Peyer's patch (tissue), 4 donors: ENCODE data around the gene MBTD1. TPM values are rescaled to one million over a fixed set of nuclear protein-coding genes. Genes with fewer than 3 reads are reported as not detected.
"Not testable (repeated sequence)": the region's sequence is repeated elsewhere in the genome, so short reads cannot be mapped to it uniquely, and the experiment has no call there.

Source experiments
- DNase-seq, 3 donors: peaks; one replicate each; pipeline ENCODE4 v3.0.0-alpha.2; 2017 to 2019
- H3K27ac ChIP-seq, 4 donors: fragments of 200-600 bp; sonication (generic); one replicate each; pipeline ENCODE4 v1.5.1; 2016 to 2019
- H3K27me3 ChIP-seq, 2 donors: fragments of 200-600 bp; sonication (generic); one replicate each; pipeline ENCODE4 v1.5.1; 2019
- H3K36me3 ChIP-seq, 3 donors: fragments of 200-600 bp; sonication (generic); one replicate each; pipeline ENCODE4 v1.5.1; 2016 to 2019
- H3K4me1 ChIP-seq, 4 donors: fragments of 200-600 bp; sonication (generic); one replicate each; pipeline ENCODE4 v1.5.1; 2016 to 2019
- H3K4me3 ChIP-seq, 4 donors: fragments of 200-600 bp; sonication (generic); 1 replicate in 3 of 4; 2 replicates in 1 of 4; pipeline ENCODE4 v1.5.1; 2016 to 2019; ENCODE audit warnings: mild to moderate bottlenecking in 1 of 4
- H3K9me3 ChIP-seq, 4 donors: fragments of 200-600 bp; sonication (generic); one replicate each; pipeline ENCODE4 v1.5.1; 2016 to 2019; ENCODE audit warnings: mild to moderate bottlenecking in 1 of 4
- CTCF ChIP-seq, 6 experiments: fragments of 450-650 bp in 4 of 6; fragments of 200-600 bp in 2 of 6; sonication (generic) in 1 of 6; IDR thresholded peaks; one replicate each; pipeline ENCODE4 v1.5.1; 2017 to 2019; ENCODE audit warnings: antibody characterized with exemption in 6 of 6, mild to moderate bottlenecking in 3 of 6, moderate library complexity in 1 of 6
- POLR2A ChIP-seq, 2 donors: fragments of 450-650 bp; IDR thresholded peaks; one replicate each; pipeline ENCODE4 v1.5.1; 2017; ENCODE audit warnings: antibody characterized with exemption in 2 of 2, mild to moderate bottlenecking in 2 of 2, moderate library complexity in 2 of 2
- total RNA-seq, 4 donors: library from RNA; depleted of rRNA; stranded (reverse); fragments of >200 nt; gene quantifications; one replicate each; pipeline ENCODE4 v1.1.0, GENCODE V29; 2016

Gene MBTD1
- total RNA-seq, 4 donors from 2014 or later: 13.2 to 27.6 (median 24.7) TPM

DNA sequence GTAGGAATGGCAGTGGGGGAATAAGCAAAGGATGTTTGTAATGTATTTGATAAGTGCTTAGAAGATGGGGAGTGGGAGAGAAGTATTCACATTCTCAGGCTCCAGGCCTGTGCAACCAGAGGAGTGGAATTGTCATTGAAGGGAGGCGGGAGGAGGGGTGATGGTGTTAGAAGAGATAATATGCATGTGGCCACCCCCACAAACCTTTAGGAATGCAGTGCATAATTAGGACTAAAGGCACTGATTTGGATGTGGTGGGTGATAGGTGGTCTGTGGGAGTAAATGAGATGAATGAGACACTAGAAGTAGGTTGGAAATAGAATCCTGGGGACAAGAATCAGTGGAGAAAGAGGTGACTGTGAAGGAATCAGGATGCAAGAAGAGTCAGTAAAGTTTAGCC, 27.6 kb upstream of the MBTD1 start:
- Histone ChIP-seq H3K4me3 (no peak overlapping the region), H3K27me3 (no peaks in the 10 kb centered on the region), H3K9me3 (no peaks in the 10 kb centered on the region), H3K4me1 (no peaks in the 10 kb centered on the region), H3K36me3 (peaks cover 0 to 80% (median 0%) of the 10 kb centered on the region in 3 donors), H3K27ac (no peak overlapping the region)
- TF ChIP-seq CTCF (IDR thresholded peaks at IDR 0.05) (no peak), POLR2A (IDR thresholded peaks at IDR 0.05) (no peak)
- no peak for DNase-seq

DNA sequence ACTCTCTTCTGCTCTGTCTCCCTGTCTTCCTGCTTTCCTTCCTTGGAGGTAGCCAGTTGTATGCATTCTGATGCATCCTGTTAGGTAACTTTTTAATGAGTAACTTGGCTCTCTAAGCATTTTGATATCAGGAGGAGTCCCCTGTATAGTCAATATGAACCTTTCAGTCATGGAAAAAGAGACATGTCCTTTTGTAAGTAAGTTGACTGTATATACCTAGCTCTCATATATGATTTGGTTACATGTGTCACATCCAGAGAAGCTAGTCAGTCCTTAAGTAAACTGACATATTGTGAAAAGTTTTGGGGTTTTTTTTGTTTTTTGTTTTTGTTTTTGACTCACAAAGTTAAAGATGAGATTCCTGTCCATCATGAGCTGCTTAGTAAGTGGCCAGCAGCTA, 19.3 kb upstream of the MBTD1 start:
- Histone ChIP-seq H3K4me3 (no peak overlapping the region), H3K27ac (no peak overlapping the region), H3K27me3 (no peaks in the 10 kb centered on the region), H3K36me3 (peaks cover 0 to 83% (median 0%) of the 10 kb centered on the region in 3 donors), H3K9me3 (no peaks in the 10 kb centered on the region), H3K4me1 (no peaks in the 10 kb centered on the region)
- DNase-seq: no peak
- TF ChIP-seq CTCF (IDR thresholded peaks at IDR 0.05) (no peak), POLR2A (IDR thresholded peaks at IDR 0.05) (no peak)

DNA sequence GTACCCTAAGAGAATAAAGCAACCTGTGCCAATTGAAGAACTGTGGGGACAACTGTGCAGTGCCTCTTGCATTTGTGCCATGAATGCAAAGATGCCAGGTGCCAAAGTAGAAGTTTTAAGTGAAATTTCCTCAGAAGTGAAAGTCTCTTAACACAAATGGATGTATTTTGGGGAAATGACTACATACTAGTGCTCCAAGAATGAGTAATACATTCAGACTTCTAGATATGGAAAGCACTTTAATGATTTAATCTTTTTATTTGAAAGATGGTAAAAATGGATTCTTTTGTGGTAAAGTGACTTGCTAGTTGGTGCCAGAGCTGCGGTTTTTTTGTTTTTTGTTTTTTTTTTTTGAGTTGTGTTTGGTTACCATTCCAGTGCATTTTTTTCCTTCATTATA, 15.5 kb upstream of the MBTD1 start:
- H3K27me3 ChIP-seq: no peaks in the 10 kb centered on the region
- H3K9me3 ChIP-seq: no peaks in the 10 kb centered on the region
- H3K27ac ChIP-seq: no peak overlapping the region
- H3K36me3 ChIP-seq: peaks cover 0 to 65% (median 0%) of the 10 kb centered on the region in 3 donors
- H3K4me1 ChIP-seq: no peaks in the 10 kb centered on the region
- DNase-seq: no peak
- TF ChIP-seq POLR2A (IDR thresholded peaks at IDR 0.05): no peak
- H3K4me3 ChIP-seq: no peak overlapping the region

GRCh38 chr17:51272812-51273211, 13.0 kb upstream of the MBTD1 start:
- Histone ChIP-seq H3K4me1 (no peaks in the 10 kb centered on the region), H3K4me3 (no peak overlapping the region), H3K9me3 (no peaks in the 10 kb centered on the region), H3K27me3 (no peaks in the 10 kb centered on the region), H3K36me3 (peaks cover 0 to 64% (median 0%) of the 10 kb centered on the region in 3 donors), H3K27ac (no peak overlapping the region)
- TF ChIP-seq POLR2A (IDR thresholded peaks at IDR 0.05) (no peak), CTCF (IDR thresholded peaks at IDR 0.05) (no peak)
- DNase-seq: no peak

GRCh38 chr17:51270636-51271035, 10.8 kb upstream of the MBTD1 start:
- Histone ChIP-seq H3K4me1 (no peaks in the 10 kb centered on the region), H3K9me3 (no peaks in the 10 kb centered on the region), H3K27me3 (no peaks in the 10 kb centered on the region), H3K27ac (no peak overlapping the region), H3K36me3 (peaks cover 0 to 62% (median 0%) of the 10 kb centered on the region in 3 donors), H3K4me3 (no peak overlapping the region)
- TF ChIP-seq CTCF (IDR thresholded peaks at IDR 0.05): no peak
- DNase-seq: no peak

DNA sequence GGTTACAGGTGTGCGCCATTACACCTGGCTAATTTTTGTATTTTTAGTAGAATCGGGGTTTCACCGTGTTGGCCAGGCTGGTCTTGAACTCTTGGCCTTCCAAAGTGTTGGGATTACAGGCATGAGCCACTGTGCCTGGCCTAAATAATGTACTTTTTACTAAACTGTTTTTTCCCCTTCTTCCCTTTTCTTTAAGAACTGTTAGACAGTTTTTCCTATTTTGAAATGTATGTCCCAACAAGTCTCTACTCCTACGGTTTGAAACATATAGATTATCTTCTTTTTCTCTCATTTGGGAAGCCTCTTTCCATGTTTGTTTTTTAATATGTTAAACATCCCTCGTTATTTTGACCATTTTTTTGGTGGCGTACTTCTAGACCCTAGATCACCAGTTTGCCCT, 10.1 kb upstream of the MBTD1 start:
- H3K36me3 ChIP-seq: peaks cover 0 to 64% (median 0%) of the 10 kb centered on the region in 3 donors

DNA sequence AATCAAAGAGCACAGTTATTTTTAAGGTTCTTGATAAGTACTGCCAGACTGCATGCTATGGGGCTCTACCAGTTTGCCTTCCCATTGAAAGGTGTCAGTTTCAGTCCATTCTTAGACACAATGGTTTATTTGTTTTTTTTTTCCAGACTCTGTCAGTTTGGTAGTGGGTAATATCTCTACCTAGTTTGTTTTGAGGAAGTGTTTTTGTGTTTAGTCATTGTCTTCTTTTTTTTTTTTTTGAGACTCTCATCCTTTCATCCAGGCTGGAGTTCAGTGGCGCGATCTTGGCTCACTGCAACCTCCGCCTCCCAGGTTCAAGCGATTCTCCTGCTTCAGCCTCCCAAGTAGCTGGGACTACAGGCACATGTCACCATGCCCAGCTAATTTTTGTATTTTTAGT, 4.6 kb upstream of the MBTD1 start:
- peaks cover 0 to 42% (median 0%) of the 10 kb centered on the region in 3 donors for H3K36me3 ChIP-seq
- not testable (repeated sequence) for H3K4me3 ChIP-seq, H3K27me3 ChIP-seq, DNase-seq, H3K9me3 ChIP-seq, H3K27ac ChIP-seq
- peaks cover 0 to 16% (median 8%) of the 10 kb centered on the region in 4 donors for H3K4me1 ChIP-seq

More for the DNA sequence above, 10.1 kb upstream of the MBTD1 start:
- Histone ChIP-seq H3K27ac (no peak overlapping the region), H3K9me3 (no peaks in the 10 kb centered on the region), H3K27me3 (no peaks in the 10 kb centered on the region), H3K4me3 (no peak overlapping the region), H3K4me1 (no peaks in the 10 kb centered on the region)
- DNase-seq: no peak
- no peak for TF ChIP-seq POLR2A (IDR thresholded peaks at IDR 0.05)
- no peak for TF ChIP-seq CTCF (IDR thresholded peaks at IDR 0.05)
